Uterus (tissue), 2 donors: ENCODE data around the gene DPY19L3.

Experiments
- POLR2A ChIP-seq, 2 donors: fragments of 450-650 bp; IDR thresholded peaks; one replicate each; pipeline ENCODE4 v1.6.1; 2016; ENCODE audit warnings: antibody characterized with exemption in 2 of 2, mild to moderate bottlenecking in 1 of 2, moderate library complexity in 1 of 2
- TF ChIP-seq, protein P1 (sequence below), 4 experiments: fragments of 200-600 bp in 2 of 4; fragments of 450-650 bp in 2 of 4; sonication (generic) in 2 of 4; IDR thresholded peaks; one replicate each; pipeline ENCODE4 v1.5.1; 2016 to 2019; ENCODE audit warnings: antibody characterized with exemption in 4 of 4, mild to moderate bottlenecking in 2 of 4, moderate library complexity in 1 of 4

DNA sequence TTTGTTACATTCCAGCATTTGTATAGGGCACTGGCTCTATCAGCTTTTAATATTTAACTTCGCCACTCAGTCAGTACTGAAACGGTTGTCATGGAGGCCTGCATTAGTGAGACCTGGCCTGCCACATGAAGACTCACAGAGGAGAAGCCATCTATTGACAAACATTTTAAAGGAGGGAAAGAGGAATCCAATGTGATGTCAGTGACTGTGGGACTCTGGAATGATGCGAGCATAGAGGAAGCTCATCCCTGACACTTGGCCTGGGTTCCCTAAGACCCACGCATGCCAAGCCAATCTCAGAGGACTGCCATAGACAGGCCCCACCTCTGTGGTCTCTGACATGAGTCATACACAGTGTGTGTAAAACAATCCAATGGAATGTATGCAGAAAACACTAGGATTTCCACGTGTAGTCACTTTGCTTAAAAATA is 7.9 kb upstream of the DPY19L3 start:
- TF ChIP-seq, protein P1, sequence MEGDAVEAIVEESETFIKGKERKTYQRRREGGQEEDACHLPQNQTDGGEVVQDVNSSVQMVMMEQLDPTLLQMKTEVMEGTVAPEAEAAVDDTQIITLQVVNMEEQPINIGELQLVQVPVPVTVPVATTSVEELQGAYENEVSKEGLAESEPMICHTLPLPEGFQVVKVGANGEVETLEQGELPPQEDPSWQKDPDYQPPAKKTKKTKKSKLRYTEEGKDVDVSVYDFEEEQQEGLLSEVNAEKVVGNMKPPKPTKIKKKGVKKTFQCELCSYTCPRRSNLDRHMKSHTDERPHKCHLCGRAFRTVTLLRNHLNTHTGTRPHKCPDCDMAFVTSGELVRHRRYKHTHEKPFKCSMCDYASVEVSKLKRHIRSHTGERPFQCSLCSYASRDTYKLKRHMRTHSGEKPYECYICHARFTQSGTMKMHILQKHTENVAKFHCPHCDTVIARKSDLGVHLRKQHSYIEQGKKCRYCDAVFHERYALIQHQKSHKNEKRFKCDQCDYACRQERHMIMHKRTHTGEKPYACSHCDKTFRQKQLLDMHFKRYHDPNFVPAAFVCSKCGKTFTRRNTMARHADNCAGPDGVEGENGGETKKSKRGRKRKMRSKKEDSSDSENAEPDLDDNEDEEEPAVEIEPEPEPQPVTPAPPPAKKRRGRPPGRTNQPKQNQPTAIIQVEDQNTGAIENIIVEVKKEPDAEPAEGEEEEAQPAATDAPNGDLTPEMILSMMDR (IDR thresholded peaks at IDR 0.05) = no peak
- TF ChIP-seq POLR2A (IDR thresholded peaks at IDR 0.05) = no peak
